Uterus (tissue), 2 donors: ENCODE data around the gene PAIP1.

Source experiments
- CTCF ChIP-seq, 4 experiments: fragments of 200-600 bp in 2 of 4; fragments of 450-650 bp in 2 of 4; sonication (generic) in 2 of 4; IDR thresholded peaks; one replicate each; pipeline ENCODE4 v1.5.1; 2016 to 2019; ENCODE audit warnings: antibody characterized with exemption in 4 of 4, mild to moderate bottlenecking in 2 of 4, moderate library complexity in 1 of 4
- POLR2A ChIP-seq, 2 donors: fragments of 450-650 bp; IDR thresholded peaks; one replicate each; pipeline ENCODE4 v1.6.1; 2016; ENCODE audit warnings: antibody characterized with exemption in 2 of 2, mild to moderate bottlenecking in 1 of 2, moderate library complexity in 1 of 2

GRCh38 chr5:43482490-43483297 is 74.2 kb downstream of the PAIP1 start:
- TF ChIP-seq CTCF (IDR thresholded peaks at IDR 0.05) (no peak), POLR2A (IDR thresholded peaks at IDR 0.05) (no peak)
